NCI-H2227 (cell line): Measurements from ENCODE around the gene HPX.
A peak's percentile ranks its signal among the peaks of the same experiment; 100 is the strongest.
"Not testable (repeated sequence)": the region's sequence is repeated elsewhere in the genome, so short reads cannot be mapped to it uniquely, and the experiment has no call there.

Source experiments
- DNase-seq: peaks from one replicate; lab custom pipeline; 2025; ENCODE audit not compliant: unreplicated experiment; lab: John Stamatoyannopoulos, UW

The HPX gene

GRCh38 chr11:6392251-6392650, 48.5 kb downstream of the HPX start:
- not testable (repeated sequence) for DNase-seq

DNA sequence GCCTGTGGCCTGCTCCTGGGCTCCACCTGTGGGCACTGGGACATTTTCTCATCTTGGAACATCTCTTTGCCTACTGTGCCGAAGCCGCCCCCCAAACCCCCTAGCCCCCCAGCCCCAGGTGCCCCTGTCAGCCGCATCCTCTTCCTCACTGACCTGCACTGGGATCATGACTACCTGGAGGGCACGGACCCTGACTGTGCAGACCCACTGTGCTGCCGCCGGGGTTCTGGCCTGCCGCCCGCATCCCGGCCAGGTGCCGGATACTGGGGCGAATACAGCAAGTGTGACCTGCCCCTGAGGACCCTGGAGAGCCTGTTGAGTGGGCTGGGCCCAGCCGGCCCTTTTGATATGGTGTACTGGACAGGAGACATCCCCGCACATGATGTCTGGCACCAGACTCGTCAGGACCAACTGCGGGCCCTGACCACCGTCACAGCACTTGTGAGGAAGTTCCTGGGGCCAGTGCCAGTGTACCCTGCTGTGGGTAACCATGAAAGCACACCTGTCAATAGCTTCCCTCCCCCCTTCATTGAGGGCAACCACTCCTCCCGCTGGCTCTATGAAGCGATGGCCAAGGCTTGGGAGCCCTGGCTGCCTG, 49.2 kb downstream of the HPX start:
- no peak for DNase-seq

- DNase-seq = no peak
Measured at GRCh38 chr11:6390718-6391469, 49.9 kb downstream of the HPX start.

DNA sequence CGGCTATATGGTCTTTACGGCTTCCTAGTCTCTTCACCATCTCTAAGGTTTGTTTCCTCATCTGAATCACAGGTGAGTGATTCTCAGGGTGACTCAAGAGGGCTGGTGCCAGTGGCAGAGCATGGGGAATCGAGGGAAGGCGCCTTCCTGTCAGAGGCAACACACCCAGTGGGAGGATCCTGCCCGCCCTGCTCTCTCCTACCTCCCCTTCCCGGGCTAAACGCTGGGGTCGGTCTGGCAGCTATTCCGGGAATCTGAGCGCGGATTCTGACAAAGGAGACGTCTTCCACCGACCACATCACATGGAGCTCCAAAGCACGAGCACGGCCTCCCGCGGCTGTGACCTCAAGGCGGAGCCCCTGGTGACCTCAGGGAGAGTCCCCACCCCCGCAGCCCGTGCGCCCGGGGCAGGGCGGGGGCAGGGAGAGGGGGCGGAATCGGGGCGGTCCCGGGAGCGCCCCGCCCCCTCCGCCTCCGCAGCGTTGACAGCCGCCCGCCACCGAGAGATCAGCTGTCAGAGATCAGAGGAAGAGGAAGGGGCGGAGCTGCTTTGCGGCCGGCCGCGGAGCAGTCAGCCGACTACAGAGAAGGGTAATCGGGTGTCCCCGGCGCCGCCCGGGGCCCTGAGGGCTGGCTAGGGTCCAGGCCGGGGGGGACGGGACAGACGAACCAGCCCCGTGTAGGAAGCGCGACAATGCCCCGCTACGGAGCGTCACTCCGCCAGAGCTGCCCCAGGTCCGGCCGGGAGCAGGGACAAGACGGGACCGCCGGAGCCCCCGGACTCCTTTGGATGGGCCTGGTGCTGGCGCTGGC, 50.7 kb downstream of the HPX start, which contains the start of gene SMPD1:
Gene SMPD1, plus strand, starts transcription at position 570 of the 813 bp plus-strand sequence. Its CDS starts 125 bp downstream, at position 695.
- peak; percentile 96 for DNase-seq

DNA sequence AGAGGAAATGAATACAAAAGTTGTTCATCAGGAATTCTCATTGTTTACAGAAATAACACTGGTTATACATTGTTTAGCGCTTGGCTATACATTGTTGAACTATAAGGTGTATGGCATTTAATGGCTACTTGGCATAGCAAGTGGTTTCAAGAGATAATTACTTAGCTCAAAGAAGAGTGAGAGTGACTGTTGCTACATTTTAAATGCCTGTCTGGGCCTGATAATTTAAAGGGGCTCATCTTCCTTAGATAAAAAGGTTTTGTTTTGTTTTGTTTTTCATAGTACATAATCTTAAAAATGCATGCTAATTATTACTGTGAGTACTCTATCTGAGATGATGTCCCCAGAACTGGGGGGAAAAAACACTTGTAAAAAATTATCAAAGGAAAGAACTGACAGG, 52.0 kb downstream of the HPX start:
- no peak for DNase-seq

- DNase-seq = no peak
Measured at GRCh38 chr11:6387811-6388599, 52.8 kb downstream of the HPX start.

DNA sequence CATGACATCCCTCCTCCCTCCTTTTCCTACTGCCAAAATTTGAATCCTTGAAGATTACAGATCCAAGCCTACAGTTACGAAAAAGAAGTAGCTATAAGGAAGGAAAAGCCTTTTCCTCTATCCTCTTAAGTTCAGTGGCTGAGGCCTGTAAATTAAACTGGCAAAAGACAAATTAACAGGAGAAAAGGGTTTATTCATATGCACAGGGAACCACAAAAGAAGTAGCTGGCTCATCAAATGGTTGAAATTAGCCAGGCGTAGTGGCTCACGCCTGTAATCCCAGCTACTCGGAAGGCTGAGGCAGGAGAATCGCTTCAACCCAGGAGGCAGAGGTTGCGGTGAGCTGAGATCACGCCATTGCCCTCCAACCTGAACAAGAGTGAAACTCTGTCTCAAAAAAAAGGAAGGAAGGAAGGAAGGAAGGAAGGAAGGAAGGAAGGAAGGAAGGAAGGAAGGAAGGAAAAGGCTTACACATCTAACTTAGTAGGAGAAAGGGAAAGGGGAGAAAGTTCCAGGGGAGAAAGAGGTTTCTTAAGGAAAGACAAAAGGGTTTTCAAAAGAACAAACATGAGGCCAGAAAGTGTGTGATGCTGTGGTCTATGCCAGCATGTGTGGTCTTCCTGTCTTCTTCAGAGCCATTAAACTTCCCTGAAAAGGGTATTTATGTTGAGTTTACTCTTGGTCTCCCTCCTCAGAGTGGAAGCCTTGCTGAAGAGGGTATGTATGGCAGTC, 55.6 kb downstream of the HPX start:
- no peak for DNase-seq
